PC-3 (cell line): Measurements from ENCODE around the gene PEX10. TPM values are rescaled to one million over a fixed set of nuclear protein-coding genes. Genes with fewer than 3 reads are reported as not detected.
"Not testable (repeated sequence)": the region's sequence is repeated elsewhere in the genome, so short reads cannot be mapped to it uniquely, and the experiment has no call there.

Experiments
- ATAC-seq: fragments of 200-7000 bp; cut with Tn5 transposase; 2 replicates; pipeline ENCODE4 v1.9.1; 2020; ENCODE audit warnings: mild to moderate bottlenecking, moderate library complexity
- BruUV-seq: library from RNA; stranded (reverse); fragments of 400-500 nt; replicated peaks from 2 replicates; lab custom pipeline; 2021; lab: Mats Ljungman, UMichigan
- CTCF ChIA-PET: fragments of 300-600 bp; sonication (Branson Sonifier 250); formaldehyde crosslinking; loops from one replicate; lab custom pipeline; 2022; ENCODE audit warnings: antibody characterized with exemption; lab: Charles Lee
- POLR2A ChIA-PET: fragments of 300-600 bp; sonication (Branson Sonifier 250); formaldehyde crosslinking; loops from one replicate; lab custom pipeline; 2022; ENCODE audit warnings: antibody characterized with exemption; ENCODE audit not compliant: unreplicated experiment; lab: Charles Lee
- DNase-seq: peaks from one replicate; pipeline ENCODE4 v3.0.0-alpha.2; 2015
- H2AFZ ChIP-seq: fragments of 300-600 bp; sonication (generic); 2 replicates; pipeline ENCODE4 v1.6.0; 2016; ENCODE audit warnings: antibody characterized with exemption, low read length
- H3F3A ChIP-seq: fragments of 300-600 bp; sonication (generic); one replicate; pipeline ENCODE4 v1.6.0; 2017; ENCODE audit warnings: antibody characterized with exemption, low read length, control low read depth, mild to moderate bottlenecking; ENCODE audit not compliant: unreplicated experiment
- H3K27ac ChIP-seq: fragments of 300-600 bp; sonication (generic); 2 replicates; pipeline ENCODE4 v1.5.1; 2016; ENCODE audit warnings: mild to moderate bottlenecking, low read length
- H3K27me3 ChIP-seq: fragments of 300-600 bp; sonication (generic); 2 replicates; pipeline ENCODE4 v1.6.1; 2016; ENCODE audit warnings: low read length, mixed read lengths
- H3K36me3 ChIP-seq: fragments of 300-600 bp; sonication (generic); 2 replicates; pipeline ENCODE4 v1.6.1; 2016; ENCODE audit warnings: low read depth, mixed run types, low read length, mixed read lengths
- H3K4me1 ChIP-seq: fragments of 300-600 bp; sonication (generic); 2 replicates; pipeline ENCODE4 v1.5.1; 2016; ENCODE audit warnings: low read length; ENCODE audit not compliant: insufficient read depth
- H3K4me2 ChIP-seq: fragments of 300-600 bp; sonication (generic); 2 replicates; pipeline ENCODE4 v1.6.0; 2016; ENCODE audit warnings: low read length
- H3K4me3 ChIP-seq: fragments of 300-600 bp; sonication (generic); 2 replicates; pipeline ENCODE4 v1.5.1; 2016; ENCODE audit warnings: mild to moderate bottlenecking, low read length, mixed read lengths
- H3K79me2 ChIP-seq: fragments of 300-600 bp; sonication (generic); 2 replicates; pipeline ENCODE4 v1.6.1; 2017; ENCODE audit warnings: low read length, mixed read lengths
- H3K9ac ChIP-seq: fragments of 300-600 bp; sonication (generic); 2 replicates; pipeline ENCODE4 v1.6.0; 2016; ENCODE audit warnings: mild to moderate bottlenecking, low read length
- H3K9me2 ChIP-seq: fragments of 300-600 bp; sonication (generic); replicated peaks from 2 replicates; pipeline ENCODE4 v1.6.1; 2016; ENCODE audit warnings: mixed run types, low read length, mixed read lengths
- H3K9me3 ChIP-seq: fragments of 300-600 bp; sonication (generic); 2 replicates; pipeline ENCODE4 v1.6.1; 2016; ENCODE audit warnings: low read length, mixed read lengths
- H4K20me1 ChIP-seq: fragments of 300-600 bp; sonication (generic); 2 replicates; pipeline ENCODE4 v1.6.1; 2016; ENCODE audit warnings: low read length, mixed read lengths
- CTCF ChIP-seq: fragments of 300-600 bp; sonication (generic); conservative IDR thresholded peaks from 2 replicates; pipeline ENCODE4 v1.5.1; 2017; ENCODE audit warnings: antibody characterized with exemption, low read depth, mild to moderate bottlenecking, low read length
- EZH2 ChIP-seq: fragments of 300-600 bp; sonication (generic); IDR thresholded peaks from one replicate; pipeline ENCODE4 v1.6.1; 2017; ENCODE audit warnings: antibody characterized with exemption, mild to moderate bottlenecking, low read length; ENCODE audit not compliant: unreplicated experiment
- EZH2phosphoT487 ChIP-seq: fragments of 300-600 bp; sonication (generic); IDR thresholded peaks from 2 replicates; pipeline ENCODE4 v1.6.1; 2018; ENCODE audit warnings: mild to moderate bottlenecking, antibody characterized with exemption, low read length, borderline replicate concordance
- intact Hi-C: fragments of 100-400 bp; cut with micrococcal nuclease; formaldehyde crosslinking; loops from 2 replicates; pipeline ENCODE4 v1.9.0; 2023
- total RNA-seq: library from RNA; depleted of rRNA; stranded (reverse); fragments of >200 nt; gene quantifications from 2 replicates; pipeline ENCODE4 v1.2.3, GENCODE V29; 2014

PEX10 gene
- total RNA-seq, 1 experiment from 2014 or later = 100 TPM

- Histone ChIP-seq H3K4me3 (no peak overlapping the region), H3K27me3 (peaks cover 18% of the 10 kb centered on the region), H3K9me3 (no peaks in the 10 kb centered on the region), H3F3A (no peaks in the 10 kb centered on the region), H3K79me2 (no peaks in the 10 kb centered on the region), H3K36me3 (no peaks in the 10 kb centered on the region), H3K4me2 (peak overlapping the region; percentile 46; the same call in 1 of the 2 replicates), H4K20me1 (no peaks in the 10 kb centered on the region), H3K4me1 (no peaks in the 10 kb centered on the region), H3K9me2 (no peaks in the 10 kb centered on the region), H2AFZ (no peak overlapping the region), H3K9ac (no peak overlapping the region), H3K27ac (no peak overlapping the region)
- no TSS peak for BruUV-seq
- TF ChIP-seq CTCF = peak; percentile 49
- no peak for TF ChIP-seq EZH2
- no peak for TF ChIP-seq EZH2phosphoT487
- ChIA-PET POLR2A (no interaction called here), CTCF (interaction anchor here (0.6 kb wide), 1 partner anchor 134 kb away, joined by 3 read pairs; no protein-coding TSS in a partner anchor)
- ATAC-seq (peak; percentile 20), DNase-seq (peak; percentile 32)
- intact Hi-C loops = no loop called here
These were observed 31.1 kb upstream of the PEX10 start for GRCh38 chr1:2443277-2444137.

- Histone ChIP-seq H3K9ac (no peak overlapping the region), H2AFZ (no peak overlapping the region), H3K4me3 (no peak overlapping the region), H3K4me2 (no peak overlapping the region), H3K4me1 (no peaks in the 10 kb centered on the region), H3K9me3 (no peaks in the 10 kb centered on the region), H3K27me3 (peaks cover 18% of the 10 kb centered on the region), H3K9me2 (no peaks in the 10 kb centered on the region), H3K36me3 (no peaks in the 10 kb centered on the region), H3K27ac (no peak overlapping the region), H3F3A (no peaks in the 10 kb centered on the region), H3K79me2 (no peaks in the 10 kb centered on the region), H4K20me1 (no peaks in the 10 kb centered on the region)
- no peak for DNase-seq
- intact Hi-C loops = no loop called here
- ChIA-PET POLR2A (no interaction called here), CTCF (no interaction called here)
- ATAC-seq = no peak
- BruUV-seq = no TSS peak
- TF ChIP-seq CTCF = no peak
- TF ChIP-seq EZH2phosphoT487 = no peak
- no peak for TF ChIP-seq EZH2
These were observed 30.3 kb upstream of the PEX10 start for GRCh38 chr1:2442661-2443060.

- CTCF ChIA-PET = no interaction called here
- Histone ChIP-seq H2AFZ (no peak overlapping the region), H3K79me2 (no peaks in the 10 kb centered on the region), H3K27me3 (peaks cover 18% of the 10 kb centered on the region), H3K4me1 (no peaks in the 10 kb centered on the region), H3K36me3 (no peaks in the 10 kb centered on the region), H3K27ac (no peak overlapping the region), H3K4me2 (no peak overlapping the region), H3K9me3 (no peaks in the 10 kb centered on the region), H3F3A (no peaks in the 10 kb centered on the region), H3K9ac (no peak overlapping the region), H3K9me2 (no peaks in the 10 kb centered on the region), H4K20me1 (no peaks in the 10 kb centered on the region), H3K4me3 (no peak overlapping the region)
- no TSS peak for BruUV-seq
- POLR2A ChIA-PET = interaction anchor here (0.5 kb wide), 1 partner anchor 56 kb away, joined by 10 read pairs; no protein-coding TSS in a partner anchor
- TF ChIP-seq EZH2phosphoT487 (no peak), EZH2 (no peak), CTCF (no peak)
- ATAC-seq (peak; percentile 19), DNase-seq (no peak)
- intact Hi-C loops = no loop called here
These were observed 29.4 kb upstream of the PEX10 start for GRCh38 chr1:2441746-2442145.

GRCh38 chr1:2440346-2440745 lies 28.0 kb upstream of the PEX10 start:
- H3K4me1 ChIP-seq, BruUV-seq, H3K9ac ChIP-seq, CTCF ChIA-PET, ATAC-seq, H3K36me3 ChIP-seq, H2AFZ ChIP-seq, H4K20me1 ChIP-seq, H3K9me2 ChIP-seq, DNase-seq, H3K9me3 ChIP-seq, H3K4me3 ChIP-seq, H3K27ac ChIP-seq, H3F3A ChIP-seq, POLR2A ChIA-PET, H3K4me2 ChIP-seq, intact Hi-C loops, H3K79me2 ChIP-seq: not testable (repeated sequence)
- peaks cover 18% of the 10 kb centered on the region for H3K27me3 ChIP-seq
